ENCODE measurements around the gene PREB.

PREB gene

GRCh38 chr2:27152796-27153464 lies 18.5 kb upstream of the PREB start:
- no peak for DNase-seq (ENCODE audit: low read depth in 2 of 2, low spot score in 1 of 2)

- DNase-seq (ENCODE audit: low read depth in 2 of 2, low spot score in 1 of 2), result no peak
Observed at GRCh38 chr2:27152102-27152795, 17.8 kb upstream of the PREB start.

GRCh38 chr2:27150639-27151230 lies 16.3 kb upstream of the PREB start:
- no peak for DNase-seq (ENCODE audit: low read depth in 2 of 2, low spot score in 1 of 2)

GRCh38 chr2:27149570-27150405 lies 15.4 kb upstream of the PREB start:
- DNase-seq (ENCODE audit: low read depth in 2 of 2, low spot score in 1 of 2), result no peak

GRCh38 chr2:27148801-27149439 lies 14.5 kb upstream of the PREB start, which contains the start of gene TCF23:
Gene TCF23 (plus strand): TSS chr2:27149004. CDS start chr2:27149134, 130 bp downstream.
- DNase-seq (ENCODE audit: low read depth in 2 of 2, low spot score in 1 of 2), result no peak

GRCh38 chr2:27147935-27148334 lies 13.5 kb upstream of the PREB start:
- no peak for DNase-seq (ENCODE audit: low read depth in 2 of 2, low spot score in 1 of 2)

GRCh38 chr2:27145682-27146081 lies 11.2 kb upstream of the PREB start:
- no peak for DNase-seq (ENCODE audit: low read depth in 2 of 2, low spot score in 1 of 2)

- DNase-seq (ENCODE audit: low read depth in 2 of 2, low spot score in 1 of 2), result no peak
Observed at GRCh38 chr2:27143285-27143684, 8.8 kb upstream of the PREB start.

- no peak for DNase-seq (ENCODE audit: low read depth in 2 of 2, low spot score in 1 of 2)
Observed at GRCh38 chr2:27139310-27139709, 4.9 kb upstream of the PREB start, which contains the start of gene PRR30. Gene PRR30 (minus strand): TSS chr2:27139410. CDS start chr2:27138329, 1,081 bp downstream.

GRCh38 chr2:27138111-27138510 lies 3.7 kb upstream of the PREB start:
- DNase-seq (ENCODE audit: low read depth in 2 of 2, low spot score in 1 of 2), result no peak

- DNase-seq (ENCODE audit: low read depth in 2 of 2, low spot score in 1 of 2), result no peak
Observed at GRCh38 chr2:27137322-27137935, 3.0 kb upstream of the PREB start.

GRCh38 chr2:27136751-27137150 lies 2.3 kb upstream of the PREB start:
- DNase-seq (ENCODE audit: low read depth in 2 of 2, low spot score in 1 of 2), result no peak

GRCh38 chr2:27135478-27135955 lies 1.1 kb upstream of the PREB start:
- no peak for DNase-seq (ENCODE audit: low read depth in 2 of 2, low spot score in 1 of 2)

- DNase-seq (ENCODE audit: low read depth in 2 of 2, low spot score in 1 of 2), result no peak
Observed at GRCh38 chr2:27134781-27135477, 493 bp upstream of the PREB start.

GRCh38 chr2:27133195-27133875 lies 1.1 kb downstream of the PREB start:
- DNase-seq (ENCODE audit: low read depth in 2 of 2, low spot score in 1 of 2), result no peak

- no peak for DNase-seq (ENCODE audit: low read depth in 2 of 2, low spot score in 1 of 2)
Observed at GRCh38 chr2:27131429-27131828, 3.0 kb downstream of the PREB start.

- no peak for DNase-seq (ENCODE audit: low read depth in 2 of 2, low spot score in 1 of 2)
Observed at GRCh38 chr2:27130396-27130795, 4.0 kb downstream of the PREB start.

GRCh38 chr2:27128668-27129571 lies 5.5 kb downstream of the PREB start:
- no peak for DNase-seq (ENCODE audit: low read depth in 2 of 2, low spot score in 1 of 2)

Measured in stimulated activated CD8-positive, alpha-beta memory T cell treated with anti-CD3 and anti-CD28 coated beads, Interleukin-4, amount 100 ng/mL, for 1 hour (primary cell).